ENCODE results near the gene ARL6IP4.

The ARL6IP4 gene

DNA sequence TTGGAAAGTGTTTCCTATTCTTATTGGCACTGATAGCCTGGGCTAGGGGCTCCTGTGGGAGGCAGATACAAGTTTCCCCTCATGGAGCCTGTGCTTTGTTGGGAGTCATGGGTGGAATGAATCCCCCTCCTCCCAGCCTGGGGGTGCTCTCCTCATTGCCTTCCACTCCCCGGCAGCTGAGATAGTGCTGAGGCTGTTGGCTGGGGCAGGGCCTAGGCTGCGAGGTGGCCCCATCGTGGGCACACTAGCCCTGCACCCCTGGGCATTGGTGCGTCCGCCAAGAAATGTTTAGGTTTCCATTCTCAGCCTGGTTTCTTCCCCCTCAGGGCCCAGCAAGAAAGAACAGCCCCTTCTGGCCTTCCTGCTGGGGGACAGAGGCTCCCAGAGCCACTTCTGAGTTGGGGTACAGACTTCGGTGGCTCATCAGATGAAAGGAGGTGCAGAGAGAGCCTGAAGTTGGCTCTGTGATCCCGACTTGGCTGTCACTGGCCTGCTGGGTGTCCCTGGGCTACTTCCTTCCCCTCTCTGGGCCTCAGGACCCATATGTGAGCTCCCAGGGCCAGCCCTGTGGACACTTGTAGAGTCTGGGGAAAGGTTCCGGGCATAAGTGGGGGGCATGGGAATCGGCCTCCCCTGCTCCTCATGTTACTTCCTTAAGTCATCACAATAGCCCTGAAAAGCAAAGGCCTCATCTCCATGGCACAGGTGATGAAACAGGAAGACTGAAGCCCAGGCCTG lies 2.7 kb upstream of the ARL6IP4 start:
- DNase-seq (ENCODE audit: insufficient read length, low spot score) (no peak), FAIRE-seq (no peak)

DNA sequence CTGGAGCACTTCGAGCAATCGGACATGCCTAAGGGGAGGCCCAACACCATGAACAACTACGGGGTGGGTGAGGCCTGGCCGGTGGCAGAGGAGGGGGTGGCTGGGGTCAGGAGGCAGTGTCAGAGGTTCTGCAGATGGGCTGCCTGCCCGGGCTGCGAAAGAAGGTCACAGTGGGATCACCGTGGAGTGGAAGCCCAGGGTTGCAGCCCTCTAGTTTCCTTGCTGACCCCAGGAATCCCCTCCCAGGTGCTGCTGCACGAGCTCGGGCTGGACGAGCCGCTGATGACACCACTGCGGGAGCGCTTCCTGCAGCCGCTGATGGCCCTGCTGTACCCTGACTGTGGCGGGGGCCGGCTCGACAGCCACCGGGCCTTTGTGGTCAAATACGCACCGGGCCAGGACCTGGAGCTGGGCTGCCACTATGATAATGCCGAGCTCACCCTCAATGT lies 1.9 kb upstream of the ARL6IP4 start:
- FAIRE-seq (no peak), DNase-seq (ENCODE audit: insufficient read length, low spot score) (no peak)

DNA sequence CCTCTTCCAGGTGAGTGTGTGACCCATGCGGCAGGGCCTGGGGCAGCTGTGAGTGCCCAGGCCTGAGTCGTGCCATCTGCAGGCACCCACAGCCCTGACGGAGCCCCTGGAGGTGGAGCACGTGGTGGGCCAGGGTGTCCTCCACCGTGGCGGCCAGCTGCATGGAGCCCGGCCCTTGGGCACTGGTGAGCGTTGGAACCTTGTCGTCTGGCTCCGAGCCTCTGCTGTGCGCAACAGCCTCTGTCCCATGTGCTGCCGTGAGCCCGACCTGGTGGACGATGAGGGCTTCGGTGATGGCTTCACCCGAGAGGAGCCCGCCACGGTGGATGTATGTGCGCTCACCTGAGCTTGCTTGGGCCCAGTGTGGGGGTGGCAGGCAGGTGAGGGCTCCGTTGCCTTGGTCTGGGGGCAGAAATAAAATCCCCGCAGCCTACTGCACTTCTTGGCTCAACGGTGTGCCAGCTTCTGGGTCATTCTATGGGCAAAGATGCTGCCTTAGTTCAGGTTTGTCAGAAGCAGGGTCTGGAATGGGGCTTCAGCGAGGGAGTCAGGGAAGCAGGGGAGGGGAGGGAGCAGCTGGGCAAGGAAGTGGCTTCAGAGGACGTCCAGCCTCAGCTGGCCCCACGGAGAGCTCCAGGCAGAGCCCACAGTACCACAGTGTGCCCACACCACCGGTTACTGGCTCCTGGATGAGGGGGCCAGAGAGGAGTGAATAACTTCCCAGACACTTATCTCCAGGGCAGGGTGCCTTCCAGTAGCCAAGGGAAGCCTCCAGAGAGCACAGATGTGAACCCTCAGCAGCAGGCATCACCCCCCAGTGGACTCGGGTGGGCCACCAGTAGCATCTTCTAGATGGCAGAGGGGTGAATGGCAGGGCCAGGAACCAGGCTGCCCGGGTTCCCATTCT lies 1.2 kb upstream of the ARL6IP4 start:
- no peak for FAIRE-seq
- DNase-seq (ENCODE audit: insufficient read length, low spot score), result no peak

DNA sequence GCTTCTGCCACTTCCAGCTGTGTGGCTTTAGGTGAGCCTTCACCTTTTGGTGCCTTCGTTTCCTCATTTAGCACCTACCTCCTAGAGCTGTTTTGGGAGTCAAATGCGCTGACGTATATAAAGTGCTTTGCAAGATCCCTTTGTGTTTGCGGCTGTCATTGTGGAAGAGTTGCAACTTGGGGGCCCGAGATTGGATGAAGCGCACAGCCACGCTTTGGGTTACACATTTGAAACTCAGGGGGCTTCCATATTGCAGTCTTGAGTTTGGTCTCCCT lies 636 bp upstream of the ARL6IP4 start:
- FAIRE-seq, result no peak
- DNase-seq (ENCODE audit: insufficient read length, low spot score), result no peak

DNA sequence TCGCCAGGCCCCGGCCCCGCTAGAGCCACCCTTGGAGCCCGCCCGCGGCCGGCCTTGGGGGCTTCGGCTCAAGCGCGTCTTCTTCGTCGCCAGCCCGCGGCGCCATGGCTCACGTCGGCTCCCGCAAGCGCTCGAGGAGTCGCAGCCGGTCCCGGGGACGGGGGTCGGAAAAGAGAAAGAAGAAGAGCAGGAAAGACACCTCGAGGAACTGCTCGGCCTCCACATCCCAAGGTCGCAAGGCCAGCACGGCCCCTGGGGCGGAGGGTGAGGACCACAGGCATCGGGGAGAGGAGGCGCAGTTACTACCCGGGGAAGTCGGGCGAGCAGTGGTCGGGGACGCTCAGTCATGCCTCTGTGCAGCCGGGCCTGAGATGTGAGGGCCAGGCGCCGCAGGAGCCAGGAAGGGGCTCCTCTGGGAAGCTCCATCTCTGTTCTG lies 573 bp downstream of the ARL6IP4 start:
- DNase-seq (ENCODE audit: insufficient read length, low spot score), result no peak
- FAIRE-seq, result no peak

DNA sequence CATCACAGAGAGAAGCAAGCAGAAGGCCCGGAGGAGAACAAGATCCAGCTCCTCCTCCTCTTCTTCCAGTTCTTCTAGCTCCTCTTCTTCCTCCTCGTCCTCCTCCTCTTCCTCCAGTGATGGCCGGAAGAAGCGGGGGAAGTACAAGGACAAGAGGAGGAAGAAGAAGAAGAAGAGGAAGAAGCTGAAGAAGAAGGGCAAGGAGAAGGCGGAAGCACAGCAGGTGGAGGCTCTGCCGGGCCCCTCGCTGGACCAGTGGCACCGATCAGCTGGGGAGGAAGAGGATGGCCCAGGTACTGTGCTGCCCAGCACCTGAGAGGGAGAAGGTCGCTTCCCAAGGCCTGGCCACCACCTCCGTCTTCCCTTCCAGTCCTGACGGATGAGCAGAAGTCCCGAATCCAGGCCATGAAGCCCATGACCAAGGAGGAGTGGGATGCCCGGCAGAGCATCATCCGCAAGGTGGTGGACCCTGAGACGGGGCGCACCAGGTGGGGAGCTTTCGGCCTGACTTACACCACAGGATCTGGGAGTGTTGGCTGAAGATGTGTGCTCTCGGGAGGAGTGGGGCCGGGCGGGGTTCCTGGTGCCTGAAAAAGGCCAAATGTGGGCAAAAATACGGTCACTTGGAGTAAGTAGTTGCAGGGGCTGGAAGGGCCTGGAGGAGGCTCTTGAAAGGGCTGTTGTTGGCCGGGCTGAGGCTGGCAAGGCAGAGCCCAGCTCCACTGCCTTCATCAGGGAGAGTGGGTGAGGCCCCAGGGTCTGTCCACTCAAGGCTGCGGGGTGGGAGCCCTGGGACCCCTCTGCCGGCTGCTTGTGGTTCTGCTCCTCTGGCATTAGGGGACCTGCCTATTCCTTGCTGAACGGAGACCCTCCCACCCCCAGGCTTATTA lies 1.4 kb downstream of the ARL6IP4 start:
- DNase-seq (ENCODE audit: insufficient read length, low spot score) (no peak), FAIRE-seq (no peak)

DNA sequence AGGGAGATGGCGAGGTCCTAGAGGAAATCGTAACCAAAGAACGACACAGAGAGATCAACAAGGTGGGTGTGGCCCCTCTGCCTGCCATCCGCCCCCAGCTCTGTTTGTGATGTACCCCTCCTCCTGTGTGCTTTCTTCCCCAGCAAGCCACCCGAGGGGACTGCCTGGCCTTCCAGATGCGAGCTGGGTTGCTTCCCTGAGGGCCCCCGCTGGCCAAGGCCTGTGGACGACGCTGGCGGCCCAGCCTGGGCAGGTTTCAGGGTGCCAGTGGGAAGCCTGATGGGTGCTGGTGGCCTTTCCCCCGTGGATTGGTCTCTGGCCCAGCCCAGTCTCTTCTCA lies 2.0 kb downstream of the ARL6IP4 start:
- no peak for FAIRE-seq
- DNase-seq (ENCODE audit: insufficient read length, low spot score), result no peak

DNA sequence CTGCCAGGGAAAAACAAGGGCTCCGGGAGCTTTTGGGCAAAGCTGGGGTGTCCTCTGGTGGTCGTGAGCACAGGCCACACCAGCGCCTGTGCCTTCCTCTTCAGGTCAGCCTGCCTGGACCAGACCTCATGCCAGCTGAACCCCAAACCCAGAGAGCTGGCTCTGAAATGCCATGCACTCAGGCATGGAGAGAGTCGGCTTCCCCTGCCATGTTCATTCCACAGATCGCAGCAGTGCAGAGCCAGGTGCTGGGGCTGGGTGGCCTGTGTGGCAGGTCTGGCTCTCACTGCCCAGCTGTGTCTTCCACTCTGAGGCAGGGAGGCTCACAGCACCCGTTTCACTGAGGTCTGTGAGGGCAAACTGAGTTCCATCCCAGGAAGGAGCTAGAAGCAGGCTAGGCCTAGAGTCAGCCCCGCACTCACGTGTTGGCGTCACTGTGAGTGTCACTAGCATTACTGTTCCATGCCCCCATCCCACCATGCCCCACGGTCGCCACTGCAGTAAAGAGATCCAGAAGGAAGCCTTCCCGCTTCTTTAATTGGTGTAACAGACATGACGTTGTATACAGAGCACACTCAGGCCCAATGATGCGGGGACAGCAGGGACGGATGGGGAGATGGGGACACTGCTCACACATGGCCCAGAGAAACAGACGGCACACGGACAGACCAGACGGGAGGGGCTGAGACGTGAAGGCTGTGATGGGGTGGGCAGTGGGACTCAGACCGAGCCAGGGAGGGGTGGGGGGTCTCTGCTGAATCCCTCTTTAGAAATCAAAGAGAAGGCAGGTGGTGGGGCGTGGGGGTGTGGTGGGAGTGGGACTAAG lies 2.7 kb downstream of the ARL6IP4 start:
- FAIRE-seq, result peak; percentile 57

DNA sequence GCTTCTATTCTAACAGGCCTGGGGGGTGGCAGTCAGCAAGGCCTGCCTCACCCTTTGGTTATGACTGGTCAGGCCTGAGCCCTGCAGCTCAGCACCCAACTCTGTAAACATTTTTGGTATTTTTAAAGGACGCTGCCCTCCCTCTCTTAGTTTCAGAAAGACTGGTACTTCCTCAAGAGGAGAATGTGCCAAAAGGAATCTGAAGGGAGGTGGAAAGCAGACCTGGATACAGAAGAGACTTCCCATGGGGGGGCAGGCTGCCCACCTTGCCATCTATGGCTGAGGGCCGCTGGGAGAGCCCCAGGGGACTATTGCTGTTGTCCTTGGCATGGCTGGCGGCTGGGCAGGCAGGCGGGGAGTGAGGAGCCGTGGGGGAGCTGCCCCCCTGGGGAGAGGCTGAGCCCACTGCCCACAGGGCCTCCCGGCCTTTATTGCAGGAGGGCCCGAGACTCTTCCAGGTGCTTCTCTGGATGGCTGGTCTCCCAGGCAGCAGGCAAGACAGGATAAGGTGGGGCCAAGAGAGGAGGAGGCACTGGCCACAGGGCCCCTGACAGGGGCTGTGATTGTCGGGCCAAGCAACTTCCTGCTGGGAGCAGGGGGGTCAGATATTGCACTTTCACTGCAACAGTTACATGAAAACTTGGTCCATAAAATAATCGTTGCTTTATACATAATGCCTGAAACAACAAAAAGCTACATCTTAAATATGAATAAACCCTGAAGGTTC lies 3.5 kb downstream of the ARL6IP4 start:
- DNase-seq (ENCODE audit: insufficient read length, low spot score), result no peak
- no peak for FAIRE-seq

More for the DNA sequence above, 2.7 kb downstream of the ARL6IP4 start:
- no peak for DNase-seq (ENCODE audit: insufficient read length, low spot score)

DNA sequence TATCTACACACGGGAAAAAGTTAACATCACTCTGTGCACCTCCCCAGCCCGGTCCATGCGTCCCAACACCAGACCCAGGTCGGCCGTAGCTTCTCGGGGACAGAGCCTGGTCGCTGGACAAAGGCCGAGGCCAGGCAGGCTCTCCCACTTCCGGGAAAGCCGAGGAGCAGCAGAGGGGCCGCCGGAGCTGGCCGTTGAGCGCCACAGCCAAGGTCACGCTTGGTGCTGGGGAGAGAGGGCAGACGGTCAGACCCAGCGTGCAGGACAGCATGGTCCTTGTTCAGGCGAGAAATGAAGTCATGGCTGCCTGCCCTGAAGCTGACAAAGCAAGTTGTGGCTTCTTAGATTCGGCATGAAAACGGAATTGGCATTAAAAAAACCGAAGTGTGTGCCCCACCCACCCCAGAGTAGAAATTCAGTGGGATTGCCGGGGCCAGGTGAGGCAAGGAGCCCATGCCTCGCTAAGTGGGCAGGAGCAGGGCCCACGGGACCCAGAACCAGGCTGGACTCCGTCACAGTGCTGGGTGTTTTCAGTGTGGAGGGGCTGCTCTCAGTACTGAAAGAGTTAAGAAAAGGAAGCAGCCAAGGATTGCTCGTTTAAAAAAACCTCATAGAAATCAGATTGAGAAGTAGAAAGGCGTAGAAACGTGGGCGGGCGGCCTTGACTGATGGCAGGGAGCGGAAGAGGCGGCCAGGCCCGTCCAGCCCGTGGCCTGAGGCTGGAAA lies 4.3 kb downstream of the ARL6IP4 start:
- DNase-seq (ENCODE audit: insufficient read length, low spot score), result no peak

DNA sequence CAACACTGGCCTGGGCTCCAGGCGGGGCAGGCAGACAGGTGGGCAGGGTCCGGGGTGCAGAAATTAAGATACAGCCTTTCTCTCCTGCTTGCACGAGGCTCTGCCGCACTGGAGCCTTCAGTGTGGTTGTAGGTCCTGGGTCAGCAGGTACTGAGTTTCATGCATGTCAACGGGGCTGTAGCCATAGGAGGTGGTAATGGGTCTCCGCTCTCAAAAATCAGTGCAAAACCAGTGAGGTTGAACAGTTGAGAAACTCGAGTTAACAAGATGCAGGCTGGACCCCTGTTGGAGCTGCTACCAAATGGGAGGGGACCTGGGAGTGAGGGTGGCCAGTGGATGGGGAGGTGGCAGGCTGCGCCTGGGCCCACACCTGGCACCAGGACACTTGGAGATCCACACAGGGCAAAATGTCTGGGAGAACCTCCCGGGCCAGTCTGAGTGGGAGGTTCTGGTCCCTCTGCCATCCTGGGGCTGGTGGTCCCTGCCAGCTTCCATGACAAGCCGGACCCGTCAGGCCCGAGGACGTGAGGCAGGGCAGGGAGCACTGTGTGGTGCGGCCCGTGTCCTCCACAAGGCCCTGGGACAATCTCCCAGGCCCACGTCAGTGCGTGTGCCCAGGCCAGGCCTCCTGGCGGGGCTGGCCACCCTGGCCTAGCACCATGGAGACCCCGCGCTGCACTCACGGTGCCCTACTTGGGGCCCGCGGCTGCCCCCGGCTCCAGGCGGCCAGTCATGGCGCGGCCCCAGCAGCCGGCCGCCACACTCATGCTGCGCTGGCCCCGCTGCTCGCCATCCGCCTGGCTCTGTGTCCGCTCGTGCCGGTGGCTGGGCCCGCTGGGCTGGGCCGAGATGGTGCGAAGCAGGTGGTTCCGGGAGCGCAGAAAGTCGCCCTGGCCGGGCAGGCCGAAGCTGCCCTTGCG lies 5.1 kb downstream of the ARL6IP4 start:
- no peak for FAIRE-seq
- no peak for DNase-seq (ENCODE audit: insufficient read length, low spot score)

More for the DNA sequence above, 4.3 kb downstream of the ARL6IP4 start:
- FAIRE-seq, result peak; percentile 4

DNA sequence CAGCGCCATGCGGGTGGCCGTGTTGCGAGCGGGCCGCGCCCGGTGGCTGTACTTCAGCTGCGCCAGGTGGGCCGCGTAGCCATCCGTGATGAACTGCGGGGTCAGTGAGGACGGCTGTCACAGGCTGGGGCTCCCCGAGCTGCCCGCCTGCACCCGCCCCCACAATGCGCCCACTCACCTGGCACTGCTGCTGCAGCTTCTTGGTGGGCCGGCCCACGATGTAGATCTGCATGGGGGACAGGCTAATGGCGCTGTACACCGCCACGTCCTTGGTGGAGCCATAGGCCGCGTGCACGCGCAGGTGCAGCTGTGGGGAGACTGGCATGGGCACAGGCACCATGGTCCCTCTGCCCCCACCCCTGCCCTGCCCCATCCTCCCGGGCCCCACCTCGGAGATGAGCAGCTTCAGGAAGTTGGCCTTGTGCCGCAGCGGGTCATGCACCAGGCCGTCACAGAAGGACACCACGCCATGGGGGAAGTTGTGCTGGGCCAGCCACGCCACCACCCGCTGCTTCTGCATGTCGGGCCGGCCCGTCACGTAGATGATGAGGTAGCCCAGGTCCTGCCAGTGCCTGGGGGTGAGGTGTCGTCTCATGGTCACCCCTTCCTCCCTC lies 5.9 kb downstream of the ARL6IP4 start:
- DNase-seq (ENCODE audit: insufficient read length, low spot score) (no peak), FAIRE-seq (no peak)

DNA sequence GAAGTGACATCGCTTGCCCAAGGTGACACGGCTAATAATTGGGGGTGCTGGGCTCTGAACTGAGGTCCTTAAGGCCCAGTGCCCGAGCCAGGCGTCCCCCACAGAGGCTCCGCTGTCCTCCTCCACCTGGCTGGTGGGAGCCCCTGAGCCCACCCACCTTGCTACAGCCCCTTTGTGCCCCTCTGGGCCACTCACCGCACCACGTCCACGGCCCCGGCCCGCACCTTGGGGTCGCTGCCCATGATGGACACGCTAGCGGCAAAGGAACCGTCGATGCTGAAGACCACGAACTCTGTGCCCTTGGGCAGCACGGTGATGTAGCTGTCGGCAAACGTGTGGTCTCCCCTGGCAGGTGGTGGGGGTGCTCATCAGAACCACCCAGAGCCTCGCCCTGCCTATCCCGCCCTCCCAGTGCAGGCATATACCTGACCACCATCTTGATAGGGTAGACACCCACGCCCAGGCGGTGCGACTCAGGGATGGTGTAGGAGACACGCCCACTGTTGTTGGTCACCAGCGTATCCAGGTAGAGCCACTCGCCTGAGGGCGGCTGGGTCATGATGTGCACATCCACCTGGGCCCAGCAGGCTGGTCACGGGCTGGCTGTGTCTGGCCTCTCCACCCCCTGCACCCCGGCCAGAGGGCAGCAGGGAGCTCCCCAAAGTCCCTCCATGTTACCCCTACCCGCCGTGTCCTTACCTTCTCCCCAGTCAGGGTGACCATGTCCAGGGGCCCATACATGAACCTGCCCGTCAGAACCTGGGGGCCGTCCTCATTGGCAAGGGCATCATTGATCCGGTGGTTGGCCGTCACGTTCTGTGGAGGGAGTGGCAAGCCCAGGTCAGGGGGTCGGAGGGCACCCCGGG lies 6.8 kb downstream of the ARL6IP4 start:
- FAIRE-seq (no peak), DNase-seq (ENCODE audit: insufficient read length, low spot score) (no peak)

DNA sequence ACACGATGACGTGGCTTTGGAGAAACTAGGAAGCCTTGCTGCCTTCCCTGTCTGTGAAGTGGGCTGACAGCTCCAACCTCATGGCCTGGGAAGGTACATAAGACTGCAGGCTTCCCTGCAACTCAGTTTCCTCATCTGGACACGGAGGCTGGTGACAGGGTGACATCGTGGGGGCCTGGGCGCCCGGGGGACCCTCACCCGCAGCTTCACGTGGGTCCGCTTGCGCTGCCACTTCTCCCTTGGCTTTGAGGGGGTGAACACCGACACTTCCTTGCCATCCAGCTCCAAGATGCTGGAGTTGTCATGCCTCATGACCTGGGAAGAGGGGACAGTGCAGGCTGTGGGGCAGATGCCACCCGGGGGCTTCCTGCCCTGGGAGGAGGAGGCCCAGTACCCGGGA lies 7.6 kb downstream of the ARL6IP4 start:
- DNase-seq (ENCODE audit: insufficient read length, low spot score) (no peak), FAIRE-seq (no peak)

DNA sequence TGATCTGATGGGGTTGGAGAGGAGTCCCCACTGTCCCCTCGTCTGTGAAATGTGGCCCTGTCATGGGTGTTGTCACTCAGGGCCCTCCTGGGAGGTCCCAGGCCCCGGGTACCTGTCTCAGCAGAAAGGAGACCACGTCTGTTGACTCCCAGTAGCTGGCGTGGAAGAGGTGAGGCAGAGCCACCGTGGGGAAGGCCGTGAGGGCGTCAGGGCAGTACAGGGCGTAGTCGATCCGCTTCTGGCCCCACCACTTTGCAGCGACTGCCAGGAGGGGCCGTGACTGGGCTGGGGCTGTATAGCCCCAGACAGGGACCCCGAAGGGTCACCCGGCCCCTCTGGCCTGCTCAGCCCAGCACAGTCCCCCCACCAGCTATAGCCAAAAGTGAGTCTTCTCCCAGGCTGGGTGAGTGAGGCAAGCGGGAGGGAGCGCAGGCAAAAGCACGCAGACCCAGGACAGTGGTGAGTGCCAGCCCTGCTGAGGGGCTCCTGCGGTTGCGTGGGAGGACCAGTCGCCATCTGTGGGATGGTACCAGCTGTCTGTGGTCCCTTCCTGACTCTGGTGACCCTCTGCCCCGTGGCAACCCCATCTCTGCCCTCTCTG lies 8.2 kb downstream of the ARL6IP4 start:
- DNase-seq (ENCODE audit: insufficient read length, low spot score), result no peak
- no peak for FAIRE-seq

DNA sequence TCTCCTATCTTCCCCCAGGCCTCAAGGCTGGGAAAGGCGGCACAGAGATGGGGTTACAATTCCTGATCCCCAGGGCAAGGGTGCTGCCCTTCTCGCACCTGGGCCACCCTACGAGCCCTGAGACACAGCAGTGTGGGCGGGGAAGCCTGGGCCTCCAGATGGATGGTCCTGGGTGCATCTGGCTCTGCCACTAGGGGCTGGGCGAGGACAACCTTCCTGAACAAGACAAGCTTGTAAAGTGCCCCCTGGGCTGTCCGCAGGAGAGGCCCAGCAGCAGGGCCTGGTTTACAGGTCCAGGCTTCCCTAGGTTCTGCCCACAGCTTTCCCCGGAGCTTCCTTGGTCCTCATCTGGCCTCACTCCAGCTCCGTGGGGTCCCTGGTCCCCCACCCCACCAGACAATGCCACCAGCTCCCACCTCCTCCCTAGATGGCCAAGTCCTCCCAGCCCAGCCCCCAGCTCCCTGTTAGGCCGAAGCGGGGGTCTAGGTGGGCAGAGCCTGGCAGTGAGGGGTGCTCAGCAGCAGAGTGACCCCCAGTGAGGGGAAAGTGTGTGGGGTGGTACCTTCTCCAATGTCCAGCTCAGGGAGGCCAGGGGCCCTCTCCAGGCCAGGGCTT lies 8.9 kb downstream of the ARL6IP4 start:
- FAIRE-seq (no peak), DNase-seq (ENCODE audit: insufficient read length, low spot score) (no peak)
